ENCODE measurements around the gene MICAL1.

MICAL1 gene

DNA sequence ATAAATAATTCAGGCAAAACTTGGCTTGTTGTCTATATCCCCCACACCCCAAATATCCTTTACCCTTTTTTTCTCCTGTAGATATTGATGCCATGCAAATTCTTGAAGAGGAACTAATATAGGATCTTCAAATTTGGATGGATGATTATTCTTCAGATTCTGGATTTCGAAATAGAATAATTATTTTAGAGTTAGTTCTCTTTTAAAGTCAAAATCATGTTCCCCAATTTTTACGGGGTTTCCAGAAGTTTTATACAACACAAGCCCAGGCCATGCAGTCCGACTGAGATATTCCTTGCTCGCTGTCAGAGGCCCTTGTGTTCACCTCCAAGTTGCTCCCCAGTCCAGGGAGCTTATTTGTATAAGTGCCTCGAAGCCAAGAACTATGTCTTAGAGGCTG, 19.5 kb downstream of the MICAL1 start:
- no peak for DNase-seq (ENCODE audit: low spot score)

- no peak for DNase-seq (ENCODE audit: low spot score)
Measured at GRCh38 chr6:109434456-109434855, 21.1 kb downstream of the MICAL1 start.

- DNase-seq (ENCODE audit: low spot score), result no peak
Measured at GRCh38 chr6:109429496-109429895, 26.1 kb downstream of the MICAL1 start.

GRCh38 chr6:109428889-109429477, 26.6 kb downstream of the MICAL1 start:
- DNase-seq (ENCODE audit: low spot score), result no peak

- DNase-seq (ENCODE audit: low spot score), result no peak
Measured at GRCh38 chr6:109424946-109425345, 30.6 kb downstream of the MICAL1 start.

DNA sequence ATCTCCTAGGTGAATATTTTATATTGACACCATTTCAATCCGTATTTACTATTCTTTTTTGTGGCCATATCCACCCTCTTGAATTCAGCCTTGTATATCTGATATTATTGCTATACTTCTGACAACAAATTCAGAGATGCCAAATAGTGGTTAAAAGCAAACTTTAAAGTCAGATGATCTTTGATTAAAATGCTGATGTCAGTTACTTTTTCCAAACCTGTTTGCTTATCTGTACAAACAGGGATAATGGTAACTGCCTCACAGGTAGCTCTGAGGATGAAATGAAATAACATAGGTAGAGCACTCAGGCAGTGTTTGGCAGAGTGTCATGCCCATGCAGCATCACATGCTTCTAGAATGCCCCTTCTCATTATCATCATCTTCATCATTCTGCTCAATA, 34.4 kb downstream of the MICAL1 start:
- DNase-seq (ENCODE audit: low spot score), result no peak

DNA sequence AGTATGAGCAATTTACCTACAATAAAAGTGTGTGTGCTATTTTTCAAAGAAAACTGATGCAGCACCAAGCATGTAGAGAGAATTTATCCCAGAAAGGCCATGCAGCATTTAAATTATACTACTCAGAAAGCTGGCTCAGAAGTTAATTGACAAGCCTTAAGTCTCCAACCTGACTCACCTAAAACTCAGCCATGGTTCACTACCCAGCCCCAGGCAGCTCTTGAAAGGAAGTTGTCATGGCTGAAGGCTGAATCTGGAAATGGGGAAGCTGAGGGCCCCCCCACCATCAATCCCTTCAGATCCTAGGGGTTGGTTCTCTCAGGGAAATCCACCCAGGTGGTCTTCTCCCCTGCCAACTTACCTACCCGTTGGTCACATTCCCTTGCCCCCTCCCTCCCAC, 34.8 kb downstream of the MICAL1 start:
- no peak for DNase-seq (ENCODE audit: low spot score)

GRCh38 chr6:109417646-109418045, 37.9 kb downstream of the MICAL1 start:
- DNase-seq (ENCODE audit: low spot score), result no peak

- DNase-seq (ENCODE audit: low spot score), result no peak
Measured at GRCh38 chr6:109411034-109411433, 44.5 kb downstream of the MICAL1 start.

GRCh38 chr6:109406196-109406595, 49.4 kb downstream of the MICAL1 start:
- DNase-seq (ENCODE audit: low spot score), result no peak

DNA sequence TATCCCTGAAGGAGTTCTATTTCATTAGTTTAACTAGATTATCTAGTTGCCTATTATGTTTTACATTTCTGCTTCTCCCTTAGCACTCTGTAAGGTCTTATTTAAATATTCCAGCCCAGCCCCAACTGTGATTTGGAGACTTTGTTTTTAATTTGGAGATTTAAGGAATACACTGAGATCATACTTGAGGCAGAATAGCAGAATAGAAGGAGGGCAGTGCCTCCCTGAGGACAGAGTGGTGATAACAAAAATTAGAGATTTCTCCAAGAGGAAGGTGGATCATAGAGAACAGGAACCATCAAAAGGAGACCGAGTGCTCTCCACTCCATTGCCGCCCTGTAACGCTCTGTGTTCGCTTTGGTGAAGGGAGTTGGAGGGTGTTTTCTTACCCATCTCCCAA, 58.6 kb downstream of the MICAL1 start:
- DNase-seq (ENCODE audit: low spot score), result no peak

GRCh38 chr6:109396046-109396718, 59.4 kb downstream of the MICAL1 start:
- no peak for DNase-seq (ENCODE audit: low spot score)

Data from LoVo (cell line).